RWPE2 (cell line): ENCODE results near the gene STAU1.
"Not testable (repeated sequence)": the region's sequence is repeated elsewhere in the genome, so short reads cannot be mapped to it uniquely, and the experiment has no call there.

Source experiments
- ATAC-seq: fragments of 200-7000 bp; cut with Tn5 transposase; 3 replicates; pipeline ENCODE4 v1.9.1; 2021; ENCODE audit warnings: low read depth
- DNase-seq: peaks from one replicate; pipeline ENCODE4 v3.0.0-alpha.2; 2020; ENCODE audit warnings: low spot score
- H3K27ac ChIP-seq: fragments of 450-650 bp; 2 replicates; pipeline ENCODE4 v1.5.1; 2017; ENCODE audit warnings: mild to moderate bottlenecking; ENCODE audit not compliant: poor library complexity, severe bottlenecking
- H3K27me3 ChIP-seq: fragments of 250-450 bp; sonication (Bioruptor Pico); 2 replicates; pipeline ENCODE4 v1.5.1; 2021; ENCODE audit warnings: mild to moderate bottlenecking, moderate library complexity; ENCODE audit not compliant: insufficient read depth, poor library complexity, severe bottlenecking
- H3K36me3 ChIP-seq: fragments of 250-450 bp; sonication (Bioruptor Pico); 2 replicates; pipeline ENCODE4 v1.5.1; 2020; ENCODE audit warnings: low read depth, mild to moderate bottlenecking, moderate library complexity
- H3K4me1 ChIP-seq: fragments of 250-450 bp; sonication (Bioruptor Pico); 2 replicates; pipeline ENCODE4 v1.5.1; 2021; ENCODE audit warnings: mild to moderate bottlenecking, moderate library complexity; ENCODE audit not compliant: insufficient read depth, poor library complexity, severe bottlenecking
- H3K4me3 ChIP-seq: fragments of 250-450 bp; sonication (Bioruptor Pico); 2 replicates; pipeline ENCODE4 v1.5.1; 2021; ENCODE audit warnings: mild to moderate bottlenecking, moderate library complexity; ENCODE audit not compliant: severe bottlenecking
- H3K9me3 ChIP-seq: fragments of 250-450 bp; sonication (Bioruptor Pico); 2 replicates; pipeline ENCODE4 v1.5.1; 2021; ENCODE audit warnings: mild to moderate bottlenecking, moderate library complexity; ENCODE audit not compliant: severe bottlenecking
- TF ChIP-seq, protein P1 (sequence below): fragments of 450-650 bp; IDR thresholded peaks from one replicate; pipeline ENCODE4 v1.5.1; 2017; ENCODE audit warnings: mild to moderate bottlenecking, moderate library complexity; ENCODE audit not compliant: poor library complexity, severe bottlenecking

The STAU1 gene

DNA sequence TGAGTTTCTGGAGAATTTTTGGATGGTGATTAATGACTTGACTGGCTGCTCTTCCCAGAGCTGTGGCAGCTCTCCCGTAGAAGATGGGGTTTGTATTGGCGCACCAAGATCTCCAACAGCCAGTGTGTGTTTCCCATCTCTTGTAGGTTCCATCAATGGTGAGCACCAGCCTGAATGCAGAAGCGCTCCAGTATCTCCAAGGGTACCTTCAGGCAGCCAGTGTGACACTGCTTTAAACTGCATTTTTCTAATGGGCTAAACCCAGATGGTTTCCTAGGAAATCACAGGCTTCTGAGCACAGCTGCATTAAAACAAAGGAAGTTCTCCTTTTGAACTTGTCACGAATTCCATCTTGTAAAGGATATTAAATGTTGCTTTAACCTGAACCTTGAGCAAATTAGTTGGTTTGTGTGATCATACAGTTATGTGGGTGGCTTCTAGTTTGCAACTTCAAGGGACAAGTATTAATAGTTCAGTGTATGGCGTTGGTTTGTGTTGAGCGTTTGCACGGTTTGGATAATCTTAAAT is 91.9 kb downstream of the STAU1 start:
- Histone ChIP-seq H3K4me1 (no peaks in the 10 kb centered on the region), H3K27me3 (no peaks in the 10 kb centered on the region), H3K36me3 (peaks cover 98% of the 10 kb centered on the region), H3K4me3 (no peak overlapping the region), H3K27ac (no peak overlapping the region), H3K9me3 (no peaks in the 10 kb centered on the region)
- TF ChIP-seq, protein P1, sequence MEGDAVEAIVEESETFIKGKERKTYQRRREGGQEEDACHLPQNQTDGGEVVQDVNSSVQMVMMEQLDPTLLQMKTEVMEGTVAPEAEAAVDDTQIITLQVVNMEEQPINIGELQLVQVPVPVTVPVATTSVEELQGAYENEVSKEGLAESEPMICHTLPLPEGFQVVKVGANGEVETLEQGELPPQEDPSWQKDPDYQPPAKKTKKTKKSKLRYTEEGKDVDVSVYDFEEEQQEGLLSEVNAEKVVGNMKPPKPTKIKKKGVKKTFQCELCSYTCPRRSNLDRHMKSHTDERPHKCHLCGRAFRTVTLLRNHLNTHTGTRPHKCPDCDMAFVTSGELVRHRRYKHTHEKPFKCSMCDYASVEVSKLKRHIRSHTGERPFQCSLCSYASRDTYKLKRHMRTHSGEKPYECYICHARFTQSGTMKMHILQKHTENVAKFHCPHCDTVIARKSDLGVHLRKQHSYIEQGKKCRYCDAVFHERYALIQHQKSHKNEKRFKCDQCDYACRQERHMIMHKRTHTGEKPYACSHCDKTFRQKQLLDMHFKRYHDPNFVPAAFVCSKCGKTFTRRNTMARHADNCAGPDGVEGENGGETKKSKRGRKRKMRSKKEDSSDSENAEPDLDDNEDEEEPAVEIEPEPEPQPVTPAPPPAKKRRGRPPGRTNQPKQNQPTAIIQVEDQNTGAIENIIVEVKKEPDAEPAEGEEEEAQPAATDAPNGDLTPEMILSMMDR: no peak
- DNase-seq (no peak), ATAC-seq (no peak; the same call in 2 of the 3 replicates)

DNA sequence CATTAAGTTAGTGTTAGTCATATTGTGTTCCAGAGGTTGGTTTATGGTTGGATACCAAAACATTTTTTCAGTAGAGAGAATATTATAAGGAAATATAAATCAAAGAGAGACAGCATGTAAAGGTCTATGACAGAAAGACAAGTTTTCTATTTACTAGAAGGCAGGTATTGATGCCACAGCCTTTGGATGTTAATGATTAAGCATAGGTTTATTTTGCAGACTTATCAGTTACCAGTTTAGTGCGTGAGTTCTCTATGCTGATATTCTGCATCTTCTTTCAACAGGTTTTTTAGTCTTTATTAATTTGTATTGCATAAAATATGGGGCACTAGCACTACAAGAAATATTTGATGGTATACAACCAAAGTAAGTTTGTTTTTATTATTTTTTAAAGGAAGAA is 96.4 kb downstream of the STAU1 start:
- DNase-seq: no peak
- Histone ChIP-seq H3K9me3 (no peaks in the 10 kb centered on the region), H3K4me1 (no peaks in the 10 kb centered on the region), H3K4me3 (no peak overlapping the region), H3K27me3 (no peaks in the 10 kb centered on the region), H3K27ac (no peak overlapping the region), H3K36me3 (peaks cover 100% of the 10 kb centered on the region)
- TF ChIP-seq, protein P1: no peak
- no peak for ATAC-seq

DNA sequence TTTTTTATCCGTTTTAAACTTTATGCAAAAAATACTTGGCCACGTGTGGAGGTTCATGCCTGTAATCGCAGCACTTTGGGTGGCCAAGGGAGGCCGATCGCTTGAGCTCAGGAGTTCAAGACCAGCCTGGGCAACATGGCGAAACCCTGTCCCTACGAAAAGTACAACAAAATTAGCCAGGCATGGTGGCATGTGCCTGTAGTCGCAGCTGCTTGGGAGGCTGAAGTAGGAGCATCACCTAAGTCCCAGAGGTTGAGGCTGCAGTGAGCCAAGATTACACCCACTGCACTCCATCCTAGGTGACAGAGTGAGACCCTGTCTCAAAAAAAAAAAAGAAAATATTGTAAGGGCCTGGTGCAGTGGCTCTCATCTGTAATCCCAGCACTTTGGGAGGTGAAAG is 97.0 kb downstream of the STAU1 start:
- ATAC-seq (no peak), DNase-seq (no peak)
- H3K36me3 ChIP-seq: peaks cover 100% of the 10 kb centered on the region
- H3K9me3 ChIP-seq: no peaks in the 10 kb centered on the region
- H3K4me1 ChIP-seq: no peaks in the 10 kb centered on the region
- no peak overlapping the region for H3K27ac ChIP-seq
- H3K27me3 ChIP-seq: no peaks in the 10 kb centered on the region
- no peak overlapping the region for H3K4me3 ChIP-seq
- TF ChIP-seq, protein P1: no peak

DNA sequence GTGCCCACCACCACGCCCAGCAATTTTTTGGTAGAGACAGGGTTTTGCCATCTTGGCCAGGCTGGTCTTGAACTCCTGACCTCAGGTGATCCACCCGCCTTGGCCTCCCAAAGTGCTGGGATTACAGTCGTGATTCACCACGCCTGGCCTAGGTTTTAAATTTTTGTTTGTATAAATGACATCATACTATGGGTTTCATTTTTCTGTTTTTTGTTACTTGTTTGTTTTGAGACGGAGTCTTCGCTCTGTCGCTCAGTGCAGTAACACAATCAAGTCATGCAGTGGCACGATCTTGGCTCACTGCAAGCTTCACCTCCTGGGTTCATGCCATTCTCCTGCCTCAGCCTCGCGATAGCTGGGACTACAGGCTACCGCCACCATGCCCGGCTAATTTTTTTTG is 105.8 kb downstream of the STAU1 start:
- ATAC-seq, H3K4me3 ChIP-seq, H3K9me3 ChIP-seq, H3K4me1 ChIP-seq, H3K27ac ChIP-seq, DNase-seq, H3K27me3 ChIP-seq: not testable (repeated sequence)
- H3K36me3 ChIP-seq: peaks cover 100% of the 10 kb centered on the region

DNA sequence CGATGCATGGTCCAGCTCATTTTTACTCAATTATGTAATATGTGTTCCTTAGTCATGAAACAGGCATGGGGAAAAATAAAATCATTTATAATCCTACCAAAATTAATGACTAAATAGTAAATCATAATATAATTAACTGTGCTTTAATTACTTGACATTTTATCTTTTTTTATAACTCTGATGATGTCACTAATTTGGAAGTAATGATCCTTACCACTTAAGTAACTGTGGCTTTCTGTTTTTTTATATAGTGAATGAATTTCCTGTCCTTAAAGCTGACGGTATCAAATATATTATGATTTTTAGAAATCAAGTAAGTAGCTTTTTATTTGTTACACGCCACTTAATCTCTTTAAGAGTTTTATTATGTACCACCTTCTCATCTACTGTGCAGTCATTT is 109.8 kb downstream of the STAU1 start:
- no peaks in the 10 kb centered on the region for H3K9me3 ChIP-seq
- no peak overlapping the region for H3K4me3 ChIP-seq
- DNase-seq: no peak
- TF ChIP-seq, protein P1: no peak
- H3K4me1 ChIP-seq: no peaks in the 10 kb centered on the region
- H3K36me3 ChIP-seq: peaks cover 100% of the 10 kb centered on the region
- no peak for ATAC-seq
- no peaks in the 10 kb centered on the region for H3K27me3 ChIP-seq
- H3K27ac ChIP-seq: no peak overlapping the region
